ENCODE data around the gene ARHGAP10. TPM values are rescaled to one million over a fixed set of nuclear protein-coding genes. Genes with fewer than 3 reads are reported as not detected.

The ARHGAP10 gene, protein sequence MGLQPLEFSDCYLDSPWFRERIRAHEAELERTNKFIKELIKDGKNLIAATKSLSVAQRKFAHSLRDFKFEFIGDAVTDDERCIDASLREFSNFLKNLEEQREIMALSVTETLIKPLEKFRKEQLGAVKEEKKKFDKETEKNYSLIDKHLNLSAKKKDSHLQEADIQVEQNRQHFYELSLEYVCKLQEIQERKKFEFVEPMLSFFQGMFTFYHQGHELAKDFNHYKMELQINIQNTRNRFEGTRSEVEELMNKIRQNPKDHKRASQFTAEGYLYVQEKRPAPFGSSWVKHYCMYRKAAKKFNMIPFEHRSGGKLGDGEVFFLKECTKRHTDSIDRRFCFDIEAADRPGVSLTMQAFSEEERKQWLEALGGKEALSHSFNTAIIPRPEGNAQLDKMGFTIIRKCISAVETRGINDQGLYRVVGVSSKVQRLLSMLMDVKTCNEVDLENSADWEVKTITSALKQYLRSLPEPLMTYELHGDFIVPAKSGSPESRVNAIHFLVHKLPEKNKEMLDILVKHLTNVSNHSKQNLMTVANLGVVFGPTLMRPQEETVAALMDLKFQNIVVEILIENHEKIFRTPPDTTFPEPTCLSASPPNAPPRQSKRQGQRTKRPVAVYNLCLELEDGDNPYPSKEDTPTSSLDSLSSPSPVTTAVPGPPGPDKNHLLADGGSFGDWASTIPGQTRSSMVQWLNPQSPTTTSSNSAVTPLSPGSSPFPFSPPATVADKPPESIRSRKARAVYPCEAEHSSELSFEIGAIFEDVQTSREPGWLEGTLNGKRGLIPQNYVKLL
- 10 to 100 TPM; 13.9 to 28.7 (median 23.2) TPM for total RNA-seq
- 20.8 TPM for total RNA-seq (2013)

DNA sequence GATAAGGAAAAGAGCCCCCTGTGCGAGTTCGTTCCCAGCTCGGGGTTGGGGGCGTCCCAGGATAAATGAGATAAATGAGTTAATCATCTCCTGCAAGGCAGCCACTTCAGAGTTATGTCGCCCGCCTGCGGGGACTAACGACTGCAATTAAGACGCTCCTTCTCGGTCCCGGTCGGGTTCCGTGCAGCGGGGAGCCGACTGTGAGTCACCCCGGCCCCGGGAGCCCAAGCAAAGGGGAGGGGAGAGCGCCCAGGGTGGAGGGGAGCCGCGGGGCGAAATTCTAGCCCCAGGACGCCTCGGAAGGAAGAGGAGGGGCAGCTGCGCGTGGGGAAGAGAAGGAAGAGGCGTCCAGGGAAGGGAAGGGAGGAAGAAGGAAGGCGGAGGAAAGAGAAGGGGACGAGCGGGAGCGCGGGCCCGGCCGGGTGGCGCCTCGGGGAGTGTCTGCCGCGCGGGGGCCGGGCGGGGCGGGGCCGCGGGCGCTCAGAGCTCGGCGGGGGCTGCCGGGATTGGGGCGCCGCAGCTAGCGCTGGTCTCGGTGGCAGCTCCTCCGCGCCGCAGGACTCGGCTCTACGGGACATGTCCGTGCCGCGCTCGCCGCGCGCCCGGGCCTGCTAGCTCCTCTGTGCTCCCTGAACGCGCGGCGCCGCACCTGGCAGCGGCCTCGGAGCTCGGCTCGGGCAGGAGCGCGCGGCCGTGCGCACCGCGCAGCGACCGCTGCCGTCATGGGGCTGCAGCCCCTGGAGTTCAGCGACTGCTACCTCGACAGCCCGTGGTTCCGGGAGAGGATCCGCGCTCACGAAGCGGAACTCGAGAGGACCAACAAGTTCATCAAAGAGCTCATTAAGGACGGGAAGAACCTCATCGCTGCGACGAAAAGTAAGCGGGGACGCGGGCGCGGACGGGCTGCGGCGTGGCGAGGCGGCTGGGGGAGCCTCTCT, at the start of gene ARHGAP10:
TSS of gene ARHGAP10 (plus strand) at position 509 of the 938 bp plus-strand sequence. CDS start at position 723, 214 bp downstream.
- intact Hi-C loops (cut with micrococcal nuclease) = loop anchor here (2.0 to 5.0 kb wide), 2 partner anchors 69 to 115 kb away; no protein-coding TSS in a partner anchor
- Mint-ChIP-seq H3K36me3 (no peaks in the 10 kb centered on the region), H3K4me3 (peak within 1 kb of the TSS; percentile 94), H3K4me1 (peaks cover 48 to 50% of the 10 kb centered on the region in 2 donors), H3K27ac (peak within 1 kb of the TSS; percentile 77 to 94), H3K9me3 (no peaks in the 10 kb centered on the region), H3K27me3 (ENCODE audit: low read depth in 2 of 2) (no peaks in the 10 kb centered on the region)
- Histone ChIP-seq H3K27me3 (ENCODE audit: control insufficient read depth, insufficient read depth, low read length) (no peaks in the 10 kb centered on the region), H3K36me3 (ENCODE audit: control insufficient read depth, insufficient read depth, low read length) (no peaks in the 10 kb centered on the region), H3K4me3 (ENCODE audit: low read length) (peak within 1 kb of the TSS; percentile 96), H3K9me3 (ENCODE audit: control insufficient read depth, insufficient read depth, low read length) (no peaks in the 10 kb centered on the region), H3K4me1 (ENCODE audit: control insufficient read depth, insufficient read depth, low read length) (peaks cover 26% of the 10 kb centered on the region), H3K27ac (ENCODE audit: low read length) (peak within 1 kb of the TSS; percentile 68)
- DNase-seq (peak; percentile 55 to 76), ATAC-seq (peak; percentile 77 to 79 (median 79))
- TF ChIP-seq, protein P1, sequence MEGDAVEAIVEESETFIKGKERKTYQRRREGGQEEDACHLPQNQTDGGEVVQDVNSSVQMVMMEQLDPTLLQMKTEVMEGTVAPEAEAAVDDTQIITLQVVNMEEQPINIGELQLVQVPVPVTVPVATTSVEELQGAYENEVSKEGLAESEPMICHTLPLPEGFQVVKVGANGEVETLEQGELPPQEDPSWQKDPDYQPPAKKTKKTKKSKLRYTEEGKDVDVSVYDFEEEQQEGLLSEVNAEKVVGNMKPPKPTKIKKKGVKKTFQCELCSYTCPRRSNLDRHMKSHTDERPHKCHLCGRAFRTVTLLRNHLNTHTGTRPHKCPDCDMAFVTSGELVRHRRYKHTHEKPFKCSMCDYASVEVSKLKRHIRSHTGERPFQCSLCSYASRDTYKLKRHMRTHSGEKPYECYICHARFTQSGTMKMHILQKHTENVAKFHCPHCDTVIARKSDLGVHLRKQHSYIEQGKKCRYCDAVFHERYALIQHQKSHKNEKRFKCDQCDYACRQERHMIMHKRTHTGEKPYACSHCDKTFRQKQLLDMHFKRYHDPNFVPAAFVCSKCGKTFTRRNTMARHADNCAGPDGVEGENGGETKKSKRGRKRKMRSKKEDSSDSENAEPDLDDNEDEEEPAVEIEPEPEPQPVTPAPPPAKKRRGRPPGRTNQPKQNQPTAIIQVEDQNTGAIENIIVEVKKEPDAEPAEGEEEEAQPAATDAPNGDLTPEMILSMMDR (IDR thresholded peaks at IDR 0.05) = no peak
- under 1% methylated on average over 106 of the region's 106 CpGs for WGBS (ENCODE audit: insufficient coverage)

DNA sequence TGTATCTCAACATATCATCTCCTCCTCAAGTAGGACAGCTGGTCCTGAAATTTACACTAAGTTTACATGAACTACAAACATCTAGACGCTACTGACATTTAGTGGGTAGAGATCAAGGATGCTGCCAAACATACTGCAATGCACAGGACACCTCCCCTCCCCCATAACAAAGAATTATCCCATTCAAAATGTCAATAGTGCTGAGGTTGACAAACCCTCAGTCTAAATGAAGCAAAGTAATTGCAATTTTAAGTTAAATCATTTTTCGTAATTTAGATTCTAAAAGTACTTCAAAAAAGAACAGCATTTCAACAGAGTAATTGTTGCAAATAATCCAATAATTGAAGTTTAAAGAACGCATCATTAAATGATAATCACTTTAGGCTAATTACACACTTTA, 49.1 kb upstream of the ARHGAP10 start:
- no peak for DNase-seq
- no peaks in the 10 kb centered on the region for H3K9me3 Mint-ChIP-seq

DNA sequence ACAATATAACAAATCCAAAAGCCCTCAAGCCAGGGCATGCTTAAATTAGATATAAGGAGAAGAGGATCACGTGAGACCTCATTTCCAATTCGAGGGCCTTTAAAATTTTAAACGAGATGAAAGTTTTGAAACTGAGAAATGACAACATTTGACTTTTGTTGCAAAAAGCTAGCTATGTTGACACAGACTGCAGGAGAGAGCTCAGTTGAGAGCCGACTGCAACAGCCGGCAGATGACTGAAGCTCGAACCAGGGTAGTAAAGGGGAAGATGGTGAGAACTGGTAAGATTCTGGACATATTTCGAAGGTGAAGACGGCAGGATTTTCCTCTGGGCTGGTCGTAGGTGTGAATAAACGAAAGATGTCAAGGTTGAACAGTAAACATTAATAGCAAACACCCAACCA, 48.7 kb upstream of the ARHGAP10 start:
- H3K4me1 ChIP-seq (ENCODE audit: control insufficient read depth, insufficient read depth, low read length) = peaks cover 5% of the 10 kb centered on the region
- no peaks in the 10 kb centered on the region for H3K27me3 ChIP-seq (ENCODE audit: control insufficient read depth, insufficient read depth, low read length)
- Mint-ChIP-seq H3K9me3 (no peaks in the 10 kb centered on the region), H3K4me1 (peaks cover 39% of the 10 kb centered on the region in 2 donors), H3K27ac (peak overlapping the region; percentile 94 to 96), H3K27me3 (ENCODE audit: low read depth in 2 of 2) (peaks cover 4 to 11% of the 10 kb centered on the region in 2 donors), H3K4me3 (peak overlapping the region; percentile 98), H3K36me3 (no peaks in the 10 kb centered on the region)
- H3K27ac ChIP-seq (ENCODE audit: low read length) = peak overlapping the region; percentile 90
- ATAC-seq (no peak), DNase-seq (peak; percentile 18 to 47)
- WGBS (ENCODE audit: insufficient coverage) = 6% methylated on average over 7 of the region's 10 CpGs
- intact Hi-C loops (cut with micrococcal nuclease) = no loop called here
- peaks cover 9% of the 10 kb centered on the region for H3K36me3 ChIP-seq (ENCODE audit: control insufficient read depth, insufficient read depth, low read length)
- peak overlapping the region; percentile 89 for H3K4me3 ChIP-seq (ENCODE audit: low read length)
- TF ChIP-seq, protein P1 (IDR thresholded peaks at IDR 0.05) = no peak
- H3K9me3 ChIP-seq (ENCODE audit: control insufficient read depth, insufficient read depth, low read length) = no peaks in the 10 kb centered on the region

More for the DNA sequence above, 49.1 kb upstream of the ARHGAP10 start:
- intact Hi-C loops (cut with micrococcal nuclease) = no loop called here
- WGBS (ENCODE audit: insufficient coverage) = 100% methylated on average over 2 of the region's 3 CpGs
- no peaks in the 10 kb centered on the region for H3K9me3 ChIP-seq (ENCODE audit: control insufficient read depth, insufficient read depth, low read length)
- TF ChIP-seq, protein P1 (IDR thresholded peaks at IDR 0.05) = no peak
- peaks cover 4 to 11% of the 10 kb centered on the region in 2 donors for H3K27me3 Mint-ChIP-seq (ENCODE audit: low read depth in 2 of 2)
- no peaks in the 10 kb centered on the region for H3K27me3 ChIP-seq (ENCODE audit: control insufficient read depth, insufficient read depth, low read length)
- H3K27ac Mint-ChIP-seq = peak overlapping the region; percentile 94 to 96
- no peaks in the 10 kb centered on the region for H3K36me3 Mint-ChIP-seq
- H3K4me3 Mint-ChIP-seq = peak overlapping the region; percentile 98
- H3K4me1 Mint-ChIP-seq = peaks cover 39% of the 10 kb centered on the region in 2 donors
- peak overlapping the region; percentile 11 for H3K27ac ChIP-seq (ENCODE audit: low read length)
- no peak overlapping the region for H3K4me3 ChIP-seq (ENCODE audit: low read length)
- ATAC-seq = no peak
- peaks cover 4% of the 10 kb centered on the region for H3K4me1 ChIP-seq (ENCODE audit: control insufficient read depth, insufficient read depth, low read length)
- H3K36me3 ChIP-seq (ENCODE audit: control insufficient read depth, insufficient read depth, low read length) = peaks cover 9% of the 10 kb centered on the region
